ENCODE results near the gene TPM1.

DNA sequence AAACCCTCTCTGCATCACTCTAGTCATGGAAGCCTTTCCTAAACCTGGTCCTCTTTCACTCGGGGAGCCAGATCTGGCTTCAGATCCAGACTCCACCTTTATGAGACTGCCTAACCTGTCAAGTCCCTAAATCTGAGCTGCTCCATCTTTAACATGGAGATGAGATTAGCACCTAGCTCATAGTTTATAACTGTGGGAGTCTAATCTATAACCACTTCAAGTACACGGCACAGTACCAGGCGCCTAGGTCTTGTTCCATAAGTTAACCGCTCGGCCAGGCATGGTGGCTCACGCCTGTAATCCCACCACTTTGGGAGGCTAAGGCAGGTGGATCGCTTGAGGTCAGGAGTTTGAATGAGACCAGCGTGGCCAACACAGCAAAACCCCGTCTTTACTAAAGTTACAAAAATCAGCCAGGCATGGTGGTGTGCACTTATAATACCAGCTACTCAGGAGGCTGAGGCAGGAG, 30.3 kb downstream of the TPM1 start:
- TF ChIP-seq CTCF (IDR thresholded peaks at IDR 0.05) (no peak), POLR2A (IDR thresholded peaks at IDR 0.05) (no peak), POLR2AphosphoS5 (IDR thresholded peaks at IDR 0.05) (no peak), EP300 (IDR thresholded peaks at IDR 0.05) (no peak)

Data from suprapubic skin (tissue), 4 donors.